Measurements from ENCODE around the gene PHKA1.
"Not testable (repeated sequence)": the region's sequence is repeated elsewhere in the genome, so short reads cannot be mapped to it uniquely, and the experiment has no call there.

PHKA1 gene

DNA sequence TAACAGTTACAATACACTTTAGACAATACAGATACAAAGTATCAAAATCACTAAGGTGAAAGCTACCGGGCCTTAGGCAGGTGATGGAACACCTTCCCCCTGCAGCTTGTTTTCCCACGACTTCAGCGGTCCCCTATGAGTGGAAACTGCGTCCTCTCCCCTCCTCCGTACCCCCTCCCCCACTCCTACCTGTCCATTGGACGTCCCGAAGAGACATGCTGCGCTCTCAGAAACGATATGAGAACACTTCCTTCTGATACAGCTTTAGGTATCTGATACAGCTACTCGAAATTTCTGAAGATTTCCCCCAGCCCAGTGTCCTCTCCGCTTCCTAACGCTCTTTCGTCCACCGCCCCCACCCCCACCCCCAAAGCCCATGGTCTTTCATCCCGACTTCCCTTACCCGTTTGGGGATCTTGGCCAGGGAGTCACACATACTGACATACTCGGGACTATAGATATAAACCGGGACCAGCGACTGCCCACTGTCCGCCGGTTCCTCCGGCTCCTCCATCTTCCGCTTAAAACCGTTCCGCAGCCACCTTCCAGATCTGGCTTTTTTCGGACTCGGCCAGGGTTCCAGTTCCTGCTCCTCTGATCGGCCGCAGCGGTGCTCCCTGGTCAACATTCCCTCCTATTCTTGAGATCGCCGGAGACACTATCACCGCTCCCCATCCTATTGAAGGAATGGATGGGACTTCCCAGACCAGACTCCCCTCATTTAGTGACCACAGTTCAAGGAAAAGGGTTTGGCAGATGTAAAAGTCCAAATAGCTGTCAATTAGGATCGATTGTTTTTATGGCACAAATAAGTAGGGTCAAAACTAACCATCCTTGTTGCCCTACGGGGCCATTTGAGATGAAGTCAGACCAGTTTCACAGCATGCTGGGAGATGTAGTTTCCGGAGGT, 141.6 kb downstream of the PHKA1 start, which contains the start of gene HDAC8:
Gene HDAC8, minus strand, starts transcription at position 596 of the 910 bp plus-strand sequence. Its CDS starts 82 bp downstream, at position 514.
- DNase-seq (ENCODE audit: low spot score), result peak; percentile 31

DNA sequence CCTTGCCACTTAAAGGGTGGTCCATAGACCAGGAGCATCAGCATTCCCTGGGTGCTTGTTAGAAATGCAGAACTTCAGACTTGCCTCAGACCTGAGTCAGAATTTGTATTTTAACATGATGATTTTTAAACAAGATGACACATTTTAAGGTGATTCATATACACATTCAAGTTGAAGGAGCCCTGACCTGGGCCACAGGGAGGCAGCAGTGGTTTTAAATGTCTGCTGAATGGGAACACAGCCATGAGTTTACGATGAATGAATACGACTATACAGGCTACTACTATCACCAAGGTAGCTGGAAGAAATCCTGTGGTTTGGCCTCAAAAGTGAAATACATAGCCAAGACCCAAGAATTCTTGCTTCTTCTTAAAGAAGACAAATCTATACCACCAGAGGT, 144.3 kb downstream of the PHKA1 start:
- no peak for DNase-seq (ENCODE audit: low spot score)

DNA sequence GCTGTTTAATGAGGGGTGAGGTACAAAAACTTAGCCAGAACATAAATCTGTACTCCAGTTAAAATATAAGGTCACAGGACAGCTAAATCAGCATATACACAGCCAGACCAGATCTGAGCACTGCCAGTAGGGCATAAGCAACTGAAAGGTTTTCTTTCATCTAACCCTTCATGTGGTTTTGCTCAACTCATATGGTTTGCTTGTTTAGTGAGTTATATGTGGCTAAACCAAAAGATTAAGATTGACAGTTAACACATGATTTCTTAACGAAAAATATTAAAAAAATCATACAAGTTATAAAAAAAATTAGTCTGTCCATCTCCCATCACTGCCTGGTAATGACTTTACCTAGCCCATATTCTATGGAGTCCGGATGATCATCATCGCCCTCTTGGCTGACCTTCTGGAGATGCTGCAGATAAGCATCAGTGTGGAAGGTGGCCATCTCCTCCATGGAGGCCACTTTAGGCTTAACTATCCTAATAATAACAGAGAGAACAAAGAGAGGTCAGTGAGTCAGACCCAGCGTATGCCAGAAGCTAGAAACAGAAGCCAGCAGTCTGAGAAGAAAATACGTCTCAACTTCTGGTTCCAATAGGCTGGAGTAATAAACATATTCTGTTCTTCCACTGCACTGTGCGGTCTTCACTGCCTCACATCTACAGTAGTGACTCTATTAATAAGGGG, 145.6 kb downstream of the PHKA1 start:
- no peak for DNase-seq (ENCODE audit: low spot score)

DNA sequence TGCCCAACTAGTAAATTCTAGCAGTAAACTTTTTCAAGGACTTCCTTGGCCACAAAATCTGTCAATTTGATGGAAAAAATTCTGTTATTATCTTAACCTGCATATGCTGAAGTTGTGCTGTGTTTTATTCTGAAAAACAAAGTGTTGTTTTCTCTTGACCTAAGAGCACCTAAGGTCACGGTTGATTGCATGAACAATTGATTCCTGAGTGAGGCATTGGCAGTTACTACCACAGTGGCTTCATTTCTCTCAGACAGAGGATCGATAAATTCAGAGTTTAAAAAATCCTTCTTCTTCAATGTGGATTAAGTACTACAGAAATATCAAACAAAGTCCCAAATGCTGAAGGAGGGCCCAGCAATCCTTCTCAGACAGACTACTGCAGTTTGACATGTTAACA, 147.7 kb downstream of the PHKA1 start:
- no peak for DNase-seq (ENCODE audit: low spot score)

DNA sequence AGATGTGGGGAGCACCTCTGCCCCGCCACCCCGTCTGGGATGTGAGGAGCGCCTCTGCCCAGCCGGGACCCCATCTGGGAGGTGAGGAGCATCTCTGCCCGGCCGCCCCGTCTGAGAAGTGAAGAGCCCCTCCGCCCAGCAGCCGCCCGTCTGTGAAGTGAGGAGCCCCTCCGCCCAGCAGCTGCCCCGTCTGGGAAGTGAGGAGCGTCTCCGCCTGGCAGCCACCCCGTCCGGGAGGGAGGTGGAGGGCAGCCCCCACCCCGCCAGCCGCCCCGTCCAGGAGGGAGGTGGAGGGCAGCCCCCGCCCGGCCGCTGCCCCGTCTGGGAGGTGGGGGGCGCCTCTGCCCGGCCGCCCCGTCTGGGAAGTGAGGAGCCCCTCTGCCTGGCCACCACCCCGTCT, 154.5 kb downstream of the PHKA1 start:
- DNase-seq (ENCODE audit: low spot score), result not testable (repeated sequence)

DNA sequence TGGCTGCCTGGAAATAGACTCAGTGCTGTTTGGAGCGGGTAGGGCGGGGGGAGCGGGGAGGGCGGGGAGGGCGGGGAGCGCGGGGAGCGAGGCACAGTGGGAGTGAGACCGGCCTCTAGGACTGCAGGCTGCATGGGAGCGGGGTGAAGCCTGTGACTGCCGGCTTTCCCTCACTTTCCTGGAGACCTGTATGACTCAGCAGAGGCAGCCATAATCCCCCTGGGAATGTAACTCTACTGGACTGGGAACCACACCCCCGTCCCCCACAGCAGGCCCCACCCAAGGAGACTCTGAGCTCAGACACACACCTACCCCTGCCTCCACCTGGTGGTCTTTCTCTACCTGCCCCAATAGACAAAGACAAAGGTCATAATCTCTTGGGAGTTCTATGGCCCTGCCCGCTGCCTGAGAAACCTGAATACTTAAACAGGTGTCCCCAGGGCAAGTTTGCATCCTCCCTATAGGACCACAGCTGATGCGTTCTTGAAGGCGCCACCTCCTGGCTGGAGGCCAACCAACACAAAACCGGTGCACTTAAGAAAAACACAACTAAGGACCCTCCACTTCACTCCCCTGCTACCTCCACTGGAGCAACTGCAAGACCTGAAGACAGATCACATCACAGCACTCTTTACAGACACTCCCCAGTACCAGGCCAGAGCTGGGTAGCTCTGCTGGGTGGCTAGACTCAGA, 159.5 kb downstream of the PHKA1 start:
- DNase-seq (ENCODE audit: low spot score), result no peak

- DNase-seq (ENCODE audit: low spot score), result not testable (repeated sequence)
Observed at GRCh38 chrX:72552443-72552842, 161.7 kb downstream of the PHKA1 start.

DNA sequence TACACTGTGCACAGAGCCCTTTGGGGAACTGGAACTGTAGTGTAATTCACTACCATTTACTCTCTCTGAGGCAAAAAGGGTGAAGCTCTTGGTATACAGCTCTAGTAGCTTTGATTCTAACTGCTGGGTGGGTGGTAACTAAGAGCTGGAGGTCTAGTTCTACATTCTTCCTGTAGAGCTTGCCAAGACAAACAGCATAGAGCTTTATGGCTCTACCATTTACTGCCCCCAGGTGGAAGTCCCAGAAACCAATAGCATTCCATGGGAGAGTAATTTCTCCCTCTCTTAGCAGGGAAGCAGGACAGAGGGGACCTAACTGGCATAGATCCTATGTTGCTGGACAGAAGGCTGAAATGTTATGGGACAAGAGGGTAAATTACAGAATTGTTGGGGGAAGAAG, 168.1 kb downstream of the PHKA1 start:
- no peak for DNase-seq (ENCODE audit: low spot score)

- DNase-seq (ENCODE audit: low spot score), result peak; percentile 1
Observed at GRCh38 chrX:72540318-72540717, 173.8 kb downstream of the PHKA1 start.

GRCh38 chrX:72539822-72540221, 174.3 kb downstream of the PHKA1 start:
- DNase-seq (ENCODE audit: low spot score), result no peak

DNA sequence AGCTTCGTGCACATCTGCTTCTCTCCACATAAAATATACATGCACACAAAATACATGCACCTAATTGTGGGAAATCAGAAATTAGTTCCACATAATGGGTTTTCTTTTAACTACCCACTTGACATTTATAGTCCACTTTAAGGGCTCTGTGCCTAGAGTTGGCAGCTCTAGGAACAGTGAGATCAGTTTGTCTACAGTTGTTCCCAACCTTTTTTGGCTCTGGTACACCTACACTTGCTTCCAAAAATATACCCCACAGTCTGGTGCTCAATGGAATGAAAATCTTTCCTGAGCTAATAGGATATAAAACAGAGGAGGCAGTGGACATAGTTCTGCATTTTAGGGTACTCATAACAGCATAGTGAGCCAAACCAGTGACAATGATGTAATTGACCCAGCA, 177.6 kb downstream of the PHKA1 start:
- DNase-seq (ENCODE audit: low spot score), result no peak

DNA sequence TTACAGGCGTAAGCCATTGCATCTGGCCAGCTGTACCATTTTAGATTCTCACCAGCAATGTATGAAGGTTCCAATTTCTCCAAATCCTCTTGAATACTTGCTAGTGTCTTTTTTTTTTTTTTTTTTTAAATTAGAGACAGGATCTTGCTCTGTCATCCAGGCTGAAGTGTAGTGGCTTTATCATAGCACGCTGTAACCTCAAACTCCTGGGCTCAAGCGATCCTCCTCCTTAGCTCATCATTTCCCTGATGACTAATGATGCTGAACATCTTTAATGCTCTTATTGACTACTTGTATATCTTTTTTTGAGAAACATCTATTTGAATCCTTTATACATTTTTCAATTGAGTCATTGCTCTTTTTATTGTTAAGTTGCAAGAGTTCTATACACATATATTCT, 181.7 kb downstream of the PHKA1 start:
- no peak for DNase-seq (ENCODE audit: low spot score)

Measured in germinal center (tissue), 1 donor.